ENCODE measurements around the gene SUMO3.

Gene SUMO3

DNA sequence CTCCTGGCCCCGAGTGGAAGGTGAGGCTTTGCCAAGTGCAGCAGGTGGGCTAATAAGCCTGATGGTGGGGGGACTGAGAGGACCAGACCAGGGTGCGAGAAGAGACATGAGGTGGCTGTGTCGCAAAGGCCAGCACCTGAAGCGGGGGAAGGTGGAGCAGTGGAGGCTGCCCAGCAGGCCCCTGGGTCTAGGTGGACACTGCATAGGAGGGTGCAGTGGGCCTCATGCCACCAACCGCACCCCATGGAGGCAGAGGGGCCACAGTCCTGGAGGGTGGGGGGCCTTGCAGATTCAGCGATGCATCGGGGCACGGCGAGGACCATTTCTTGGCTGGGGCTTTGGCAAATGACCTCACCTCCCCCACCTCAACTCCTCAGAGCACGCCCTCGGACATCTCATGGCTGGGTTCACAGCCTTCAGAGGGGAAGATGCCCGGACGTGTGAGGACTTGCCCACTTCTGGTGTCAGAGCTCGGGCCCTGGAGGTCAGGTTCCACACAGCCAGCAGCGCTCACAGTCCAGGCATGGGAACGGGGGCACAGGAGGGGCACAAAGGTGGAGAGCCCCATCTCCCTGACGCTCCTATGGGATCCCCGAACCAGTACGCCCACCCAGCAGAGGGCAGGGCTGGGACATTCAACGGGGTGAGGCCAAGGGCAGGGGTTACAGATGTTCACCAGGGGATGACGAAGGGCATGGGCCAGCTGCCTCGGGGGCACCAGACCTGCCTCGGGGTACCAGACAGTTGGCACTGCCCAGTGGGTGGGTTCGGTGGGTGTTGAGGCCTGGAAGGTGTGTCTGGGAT, 51.6 kb downstream of the SUMO3 start:
- no peak overlapping the region for H3K4me3 ChIP-seq (ENCODE audit: low read depth, low read length)
- TF ChIP-seq, protein P1, sequence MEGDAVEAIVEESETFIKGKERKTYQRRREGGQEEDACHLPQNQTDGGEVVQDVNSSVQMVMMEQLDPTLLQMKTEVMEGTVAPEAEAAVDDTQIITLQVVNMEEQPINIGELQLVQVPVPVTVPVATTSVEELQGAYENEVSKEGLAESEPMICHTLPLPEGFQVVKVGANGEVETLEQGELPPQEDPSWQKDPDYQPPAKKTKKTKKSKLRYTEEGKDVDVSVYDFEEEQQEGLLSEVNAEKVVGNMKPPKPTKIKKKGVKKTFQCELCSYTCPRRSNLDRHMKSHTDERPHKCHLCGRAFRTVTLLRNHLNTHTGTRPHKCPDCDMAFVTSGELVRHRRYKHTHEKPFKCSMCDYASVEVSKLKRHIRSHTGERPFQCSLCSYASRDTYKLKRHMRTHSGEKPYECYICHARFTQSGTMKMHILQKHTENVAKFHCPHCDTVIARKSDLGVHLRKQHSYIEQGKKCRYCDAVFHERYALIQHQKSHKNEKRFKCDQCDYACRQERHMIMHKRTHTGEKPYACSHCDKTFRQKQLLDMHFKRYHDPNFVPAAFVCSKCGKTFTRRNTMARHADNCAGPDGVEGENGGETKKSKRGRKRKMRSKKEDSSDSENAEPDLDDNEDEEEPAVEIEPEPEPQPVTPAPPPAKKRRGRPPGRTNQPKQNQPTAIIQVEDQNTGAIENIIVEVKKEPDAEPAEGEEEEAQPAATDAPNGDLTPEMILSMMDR (IDR thresholded peaks at IDR 0.05; ENCODE audit: low read depth, low read length) = no peak

DNA sequence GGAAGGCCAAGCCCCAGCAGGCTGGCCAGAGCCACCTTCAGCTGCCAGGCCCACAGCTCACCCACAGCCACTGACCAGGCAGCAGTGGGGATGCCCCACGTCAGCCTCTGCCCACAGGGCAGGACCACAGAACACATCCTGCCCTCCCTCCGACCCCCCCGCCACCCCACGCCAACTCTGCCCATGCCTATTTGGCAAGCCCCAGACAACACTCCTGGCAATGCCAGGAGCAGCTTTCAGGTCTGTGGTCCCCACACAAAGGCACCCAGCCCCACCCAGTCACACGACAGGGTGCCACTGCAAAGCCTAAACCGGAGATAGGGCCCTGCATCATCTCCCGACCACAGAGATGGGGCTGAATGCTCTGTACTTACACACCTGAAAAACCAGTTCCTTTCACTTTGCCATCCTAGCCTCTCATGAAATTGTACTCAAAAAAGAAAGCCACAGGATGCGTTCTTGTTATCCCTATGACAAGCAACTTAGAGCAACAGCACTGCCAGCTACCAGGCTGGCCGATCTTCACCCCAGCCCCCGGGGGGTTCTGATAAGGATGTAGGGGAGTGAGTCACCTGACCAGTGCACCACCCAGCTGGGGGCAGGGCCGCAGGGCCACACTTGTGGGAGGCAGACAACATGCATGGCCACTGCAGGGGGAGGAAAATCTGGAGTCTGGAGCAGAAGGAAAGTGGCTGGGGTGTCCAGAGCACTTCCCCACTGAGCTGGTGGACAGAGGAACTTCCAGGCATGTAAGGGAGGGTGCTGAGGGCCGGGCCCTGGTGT, 52.4 kb downstream of the SUMO3 start:
- H3K4me3 ChIP-seq (ENCODE audit: low read depth, low read length) = no peak overlapping the region
- TF ChIP-seq, protein P1 (IDR thresholded peaks at IDR 0.05; ENCODE audit: low read depth, low read length) = no peak

DNA sequence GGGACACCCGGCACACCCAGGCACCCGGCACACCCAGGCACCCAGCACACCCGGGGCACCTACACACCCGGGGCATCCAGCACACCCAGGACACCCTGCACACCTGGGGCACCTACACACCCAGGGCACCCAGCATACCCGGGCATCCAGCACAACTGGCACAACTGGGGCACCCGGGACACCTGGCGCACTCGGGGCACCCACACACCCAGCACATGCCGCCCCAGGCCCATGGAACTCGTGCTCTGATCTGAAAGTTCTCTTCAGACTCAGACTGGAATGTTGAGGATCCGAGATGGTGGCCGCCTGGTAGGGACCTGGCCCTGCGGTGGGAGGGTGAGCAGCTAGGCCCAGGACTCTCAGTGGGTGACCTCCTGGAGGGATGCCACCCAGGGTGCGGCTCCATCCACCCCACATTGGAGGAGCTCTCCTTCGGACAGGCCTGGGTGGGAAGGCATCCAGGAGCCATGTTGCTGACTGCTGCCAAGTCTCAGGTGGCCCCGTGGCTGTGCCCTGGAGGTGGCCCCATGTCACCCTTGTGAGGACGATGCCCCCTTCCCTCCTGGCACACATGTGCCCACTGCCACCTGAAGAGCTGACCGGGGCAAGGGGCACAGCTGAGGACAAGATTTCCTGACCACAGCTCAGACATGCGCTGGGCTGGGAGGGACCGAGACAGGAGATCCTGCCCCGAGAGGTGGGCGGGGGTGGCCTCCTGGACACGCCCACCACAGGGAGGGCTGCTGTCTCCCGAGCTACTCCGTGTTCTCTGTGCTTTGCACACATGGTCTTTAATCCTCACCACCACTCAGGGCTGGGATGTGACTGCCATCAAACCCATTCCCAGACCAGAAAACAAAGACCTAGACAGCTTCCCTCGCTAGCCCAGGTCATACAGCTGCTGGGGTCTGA, 53.3 kb downstream of the SUMO3 start:
- TF ChIP-seq, protein P1 (IDR thresholded peaks at IDR 0.05; ENCODE audit: low read depth, low read length) = no peak
- no peak overlapping the region for H3K4me3 ChIP-seq (ENCODE audit: low read depth, low read length)

DNA sequence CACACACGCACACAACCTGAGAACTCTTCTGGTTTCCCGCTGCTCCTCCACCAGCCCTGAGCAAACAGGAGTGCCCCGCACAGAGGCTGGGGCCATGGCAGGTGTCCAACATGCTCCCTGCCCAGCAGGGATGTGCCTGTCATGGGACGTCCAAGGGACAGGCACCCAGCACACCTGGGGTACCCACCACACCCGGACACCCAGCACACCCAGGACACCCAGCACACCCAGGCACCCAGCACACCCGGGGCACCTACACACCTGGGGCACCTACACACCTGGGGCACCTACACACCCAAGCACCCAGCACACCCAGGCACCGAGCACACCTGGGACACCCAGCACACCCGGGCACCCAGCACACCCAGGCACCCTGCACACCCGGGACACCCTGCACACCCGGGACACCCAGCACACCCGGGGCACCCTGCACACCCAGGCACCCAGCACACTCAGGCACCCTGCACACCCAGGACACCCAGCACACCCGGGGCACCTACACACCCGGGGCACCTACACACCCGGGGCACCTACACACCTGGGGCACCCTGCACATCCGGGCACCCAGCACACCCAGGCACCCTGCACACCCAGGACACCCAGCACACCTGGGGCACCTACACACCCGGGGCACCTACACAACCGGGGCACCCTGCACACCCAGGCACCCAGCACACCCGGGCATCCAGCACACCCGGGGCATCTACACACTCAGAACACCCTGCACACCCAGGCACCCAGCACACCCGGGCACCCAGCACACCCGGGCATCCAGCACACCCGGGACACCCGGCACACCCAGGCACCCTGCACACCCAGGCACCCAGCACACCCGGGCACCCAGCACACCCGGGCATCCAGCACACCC, 54.2 kb downstream of the SUMO3 start:
- H3K4me3 ChIP-seq (ENCODE audit: low read depth, low read length) = no peak overlapping the region
- TF ChIP-seq, protein P1 (IDR thresholded peaks at IDR 0.05; ENCODE audit: low read depth, low read length) = no peak

DNA sequence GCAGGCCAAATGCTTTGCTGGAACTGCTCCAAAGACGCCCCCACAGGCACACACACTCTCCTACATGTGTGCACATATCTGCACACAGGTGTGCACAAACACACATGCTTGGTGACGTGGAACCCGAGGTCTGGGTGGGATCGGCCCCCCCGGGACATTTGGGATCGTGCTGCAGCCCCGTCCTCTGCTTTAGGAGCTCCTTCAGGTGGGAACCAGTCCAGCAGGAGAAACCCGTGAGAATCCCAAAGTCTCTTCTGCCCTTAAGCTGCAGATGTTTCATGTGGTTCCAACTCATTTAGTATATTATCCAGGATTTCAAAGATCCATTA, 54.8 kb downstream of the SUMO3 start:
- TF ChIP-seq, protein P1 (IDR thresholded peaks at IDR 0.05; ENCODE audit: low read depth, low read length) = no peak
- H3K4me3 ChIP-seq (ENCODE audit: low read depth, low read length) = no peak overlapping the region

DNA sequence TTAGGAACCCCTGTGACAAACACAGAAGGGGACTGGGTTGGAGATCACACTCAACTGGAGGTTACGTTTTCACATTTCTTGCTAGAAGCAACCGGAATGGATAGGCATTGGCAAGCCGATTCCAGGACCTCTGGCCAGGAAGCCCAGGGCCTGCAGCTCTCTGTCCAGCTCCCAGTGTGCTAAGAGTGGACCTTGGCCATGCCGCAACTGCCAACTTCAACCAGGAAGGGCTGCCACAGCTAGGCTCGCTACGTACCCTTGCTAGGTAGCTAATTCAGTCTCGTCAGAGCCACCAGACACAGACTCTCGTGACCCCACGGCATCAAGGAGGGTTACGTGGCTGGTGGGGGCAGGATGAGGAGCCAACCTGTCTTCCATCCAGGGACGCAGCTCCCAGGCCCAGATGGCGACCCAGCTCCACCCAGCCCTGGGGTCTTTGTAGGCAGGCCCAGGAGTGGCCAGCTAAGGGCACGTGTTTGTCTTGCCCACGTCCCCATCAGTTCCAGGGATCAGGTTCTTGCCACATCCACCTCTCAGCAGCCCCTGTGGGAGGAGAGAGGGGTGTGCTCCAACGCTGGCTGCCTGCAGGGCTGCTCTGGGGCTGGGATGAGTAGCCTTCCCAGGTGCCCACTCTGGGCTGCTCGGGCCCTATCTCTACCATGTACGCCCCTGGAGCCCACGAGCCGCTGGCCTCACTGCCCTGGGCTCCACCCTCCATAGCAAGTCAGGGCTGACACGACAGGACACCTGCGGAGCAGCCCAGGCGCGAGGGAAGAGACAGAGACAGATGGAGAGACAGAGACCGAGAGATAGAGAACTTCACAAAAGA, 55.4 kb downstream of the SUMO3 start:
- TF ChIP-seq, protein P1 (IDR thresholded peaks at IDR 0.05; ENCODE audit: low read depth, low read length) = no peak

More for the DNA sequence above, 55.4 kb downstream of the SUMO3 start:
- H3K4me3 ChIP-seq (ENCODE audit: low read depth, low read length) = no peak overlapping the region

Measured in WI38 (cell line).